Thymus (tissue), 11 donors: ENCODE measurements around the gene HCRTR1. TPM values are rescaled to one million over a fixed set of nuclear protein-coding genes. Genes with fewer than 3 reads are reported as not detected.
"Not testable (repeated sequence)": the region's sequence is repeated elsewhere in the genome, so short reads cannot be mapped to it uniquely, and the experiment has no call there.

Source experiments
- DNase-seq, 9 donors: peaks; one replicate each; pipeline ENCODE4 v3.0.0-alpha.2; 2013; ENCODE audit warnings: low spot score in 9 of 9, low read depth in 6 of 9, missing footprints in 1 of 9
- H3K27ac ChIP-seq, 2 donors: one replicate each; pipeline ENCODE4 v1.5.1; 2013; ENCODE audit warnings: control low read depth in 1 of 2, low read depth in 1 of 2, low read length in 1 of 2, mild to moderate bottlenecking in 1 of 2, moderate library complexity in 1 of 2
- H3K27me3 ChIP-seq, 2 donors: one replicate each; pipeline ENCODE4 v1.5.1; 2013; ENCODE audit warnings: low read length in 1 of 2; ENCODE audit not compliant: control insufficient read depth in 2 of 2, insufficient read depth in 1 of 2
- H3K36me3 ChIP-seq, 2 donors: one replicate each; pipeline ENCODE4 v1.5.1; 2013; ENCODE audit warnings: low read length in 1 of 2, mild to moderate bottlenecking in 1 of 2, moderate library complexity in 1 of 2; ENCODE audit not compliant: control insufficient read depth in 2 of 2, insufficient read depth in 2 of 2
- H3K4me1 ChIP-seq, 2 donors: one replicate each; pipeline ENCODE4 v1.5.1; 2013; ENCODE audit warnings: low read length in 2 of 2; ENCODE audit not compliant: control insufficient read depth in 2 of 2, insufficient read depth in 2 of 2
- H3K4me3 ChIP-seq, 2 donors: one replicate each; pipeline ENCODE4 v1.5.1; 2013; ENCODE audit warnings: low read length in 2 of 2, control low read depth in 1 of 2, mild to moderate bottlenecking in 1 of 2
- H3K9me3 ChIP-seq, 2 donors: one replicate each; pipeline ENCODE4 v1.5.1; 2013; ENCODE audit warnings: low read length in 1 of 2, mild to moderate bottlenecking in 1 of 2; ENCODE audit not compliant: control insufficient read depth in 2 of 2, insufficient read depth in 1 of 2
- WGBS: extraction: QIAGEN DNeasy Blood & Tissue Kit; methylation state at CpG from one replicate; pipeline ENCODE4 v1.1.7; 2013; 5-methylcytosine and 5-hydroxymethylcytosine counted together
- polyA plus RNA-seq: library from polyadenylated mRNA; stranded (reverse); fragments of 200-250 nt; gene quantifications from one replicate; pipeline ENCODE4 v1.2.3, GENCODE V29; 2013
- total RNA-seq: library from RNA; stranded (reverse); fragments of 120-200 nt; gene quantifications from one replicate; pipeline ENCODE4 v1.2.4, GENCODE V29; 2013
- donor health status: healthy.

HCRTR1 gene
- total and polyA plus RNA-seq, 2 donors = 0.02 TPM; not detected in 1

- Histone ChIP-seq H3K4me3 (no peak overlapping the region), H3K27me3 (peaks cover 9 to 28% of the 10 kb centered on the region in 2 donors), H3K9me3 (no peaks in the 10 kb centered on the region), H3K4me1 (no peaks in the 10 kb centered on the region), H3K36me3 (no peaks in the 10 kb centered on the region), H3K27ac (no peak overlapping the region)
- no peak for DNase-seq
- 86% methylated on average over 47 of the region's 47 CpGs for WGBS
Measured at GRCh38 chr1:31586376-31587327, 30.8 kb upstream of the HCRTR1 start.

- H3K36me3 ChIP-seq, DNase-seq, H3K4me1 ChIP-seq, H3K9me3 ChIP-seq, H3K27ac ChIP-seq, H3K4me3 ChIP-seq: not testable (repeated sequence)
- 94% methylated on average over 5 of the region's 5 CpGs for whole genome bisulfite sequencing
- H3K27me3 ChIP-seq = peaks cover 9 to 31% of the 10 kb centered on the region in 2 donors
Measured at GRCh38 chr1:31587328-31587699, 30.2 kb upstream of the HCRTR1 start.

GRCh38 chr1:31587720-31588423, 29.6 kb upstream of the HCRTR1 start:
- Histone ChIP-seq H3K4me3 (no peak overlapping the region), H3K27me3 (peaks cover 9 to 32% of the 10 kb centered on the region in 2 donors), H3K9me3 (no peaks in the 10 kb centered on the region), H3K4me1 (no peaks in the 10 kb centered on the region), H3K27ac (peak overlapping the region in 1 of 2 donors; percentile 55), H3K36me3 (no peaks in the 10 kb centered on the region)
- 72% methylated on average over 14 of the region's 14 CpGs for WGBS
- DNase-seq = peak in 5 of 9 donors; percentile 17 to 49 (median 34)

GRCh38 chr1:31588751-31589515, 28.6 kb upstream of the HCRTR1 start:
- DNase-seq = no peak
- no peaks in the 10 kb centered on the region for H3K9me3 ChIP-seq
- H3K4me3 ChIP-seq = peak overlapping the region in 1 of 2 donors; percentile 6
- H3K4me1 ChIP-seq = no peaks in the 10 kb centered on the region
- no peak overlapping the region for H3K27ac ChIP-seq
- WGBS = 41% methylated on average over 62 of the region's 62 CpGs
- no peaks in the 10 kb centered on the region for H3K36me3 ChIP-seq
- H3K27me3 ChIP-seq = peaks cover 9 to 32% of the 10 kb centered on the region in 2 donors

GRCh38 chr1:31591425-31592093, 25.9 kb upstream of the HCRTR1 start:
- Histone ChIP-seq H3K4me3 (no peak overlapping the region), H3K36me3 (no peaks in the 10 kb centered on the region), H3K9me3 (no peaks in the 10 kb centered on the region), H3K4me1 (peaks cover 0 to 6% of the 10 kb centered on the region in 2 donors), H3K27ac (no peak overlapping the region), H3K27me3 (peaks cover 9 to 32% of the 10 kb centered on the region in 2 donors)
- DNase-seq = no peak
- 94% methylated on average over 11 of the region's 11 CpGs for WGBS

GRCh38 chr1:31592132-31592531, 25.4 kb upstream of the HCRTR1 start:
- Histone ChIP-seq H3K27ac (no peak overlapping the region), H3K4me1 (peaks cover 0 to 6% of the 10 kb centered on the region in 2 donors), H3K27me3 (peaks cover 9 to 32% of the 10 kb centered on the region in 2 donors), H3K4me3 (no peak overlapping the region), H3K9me3 (no peaks in the 10 kb centered on the region), H3K36me3 (no peaks in the 10 kb centered on the region)
- DNase-seq = no peak

- H3K4me3 ChIP-seq = no peak overlapping the region
- WGBS = 66% methylated on average over 5 of the region's 5 CpGs
- H3K9me3 ChIP-seq = no peaks in the 10 kb centered on the region
- no peak for DNase-seq
- no peaks in the 10 kb centered on the region for H3K36me3 ChIP-seq
- H3K27me3 ChIP-seq = peaks cover 8 to 26% of the 10 kb centered on the region in 2 donors
- H3K4me1 ChIP-seq = peaks cover 0 to 6% of the 10 kb centered on the region in 2 donors
- H3K27ac ChIP-seq = no peak overlapping the region
Measured at GRCh38 chr1:31593136-31593665, 24.3 kb upstream of the HCRTR1 start.

GRCh38 chr1:31593770-31594632, 23.5 kb upstream of the HCRTR1 start:
- DNase-seq = peak; percentile 24 to 80 (median 60)
- Histone ChIP-seq H3K9me3 (no peaks in the 10 kb centered on the region), H3K4me1 (peaks cover 0 to 6% of the 10 kb centered on the region in 2 donors)

More at GRCh38 chr1:31593770-31594632, 23.5 kb upstream of the HCRTR1 start:
- WGBS = 65% methylated on average over 10 of the region's 10 CpGs
- peaks cover 0 to 18% of the 10 kb centered on the region in 2 donors for H3K27me3 ChIP-seq
- no peaks in the 10 kb centered on the region for H3K36me3 ChIP-seq
- H3K4me3 ChIP-seq = no peak overlapping the region
- H3K27ac ChIP-seq = no peak overlapping the region
